H9 (cell line): ENCODE results near the gene RNF157. TPM values are rescaled to one million over a fixed set of nuclear protein-coding genes. Genes with fewer than 3 reads are reported as not detected.

Experiments
- DNase-seq: peaks from one replicate; pipeline ENCODE4 v3.0.0-alpha.2; 2017
- H2AFZ ChIP-seq: one replicate; pipeline ENCODE4 v1.6.1; 2013; ENCODE audit warnings: mild to moderate bottlenecking, low read length, control low read depth, moderate library complexity
- H2AK5ac ChIP-seq: 2 replicates; pipeline ENCODE4 v1.6.1; 2013; ENCODE audit warnings: low read length, control low read depth, mixed read lengths; ENCODE audit not compliant: insufficient read length
- H2BK120ac ChIP-seq: one replicate; pipeline ENCODE4 v1.6.1; 2013; ENCODE audit warnings: low read depth, mild to moderate bottlenecking, low read length, control low read depth, inconsistent platforms; ENCODE audit not compliant: poor library complexity, severe bottlenecking
- H2BK12ac ChIP-seq: 2 replicates; pipeline ENCODE4 v1.6.1; 2013; ENCODE audit warnings: low read length, control low read depth, mixed read lengths, low read depth; ENCODE audit not compliant: insufficient read length
- H2BK15ac ChIP-seq: 2 replicates; pipeline ENCODE4 v1.6.1; 2013; ENCODE audit warnings: low read depth, low read length, control low read depth
- H2BK20ac ChIP-seq: one replicate; pipeline ENCODE4 v1.6.1; 2013; ENCODE audit warnings: low read depth, mild to moderate bottlenecking, low read length, control low read depth, inconsistent platforms; ENCODE audit not compliant: poor library complexity, severe bottlenecking
- H2BK5ac ChIP-seq: 2 replicates; pipeline ENCODE4 v1.6.1; 2013; ENCODE audit warnings: low read length, control low read depth, mixed read lengths; ENCODE audit not compliant: insufficient read length
- H3K14ac ChIP-seq: 2 replicates; pipeline ENCODE4 v1.6.1; 2013; ENCODE audit warnings: low read length, control low read depth; ENCODE audit not compliant: insufficient read depth
- H3K18ac ChIP-seq: 2 replicates; pipeline ENCODE4 v1.6.1; 2013; ENCODE audit warnings: low read depth, mild to moderate bottlenecking, mixed read lengths, low read length, control low read depth; ENCODE audit not compliant: insufficient read length
- H3K23ac ChIP-seq: 2 replicates; pipeline ENCODE4 v1.6.1; 2013; ENCODE audit warnings: low read length, control low read depth, mixed read lengths, low read depth; ENCODE audit not compliant: insufficient read length
- H3K23me2 ChIP-seq: 2 replicates; pipeline ENCODE4 v1.6.1; 2013; ENCODE audit warnings: low read depth, mild to moderate bottlenecking, mixed read lengths, low read length, control low read depth; ENCODE audit not compliant: insufficient read length, poor library complexity, severe bottlenecking
- H3K27ac ChIP-seq: 2 replicates; pipeline ENCODE4 v1.5.1; 2013; ENCODE audit warnings: low read length, control low read depth, mixed read lengths, low read depth; ENCODE audit not compliant: insufficient read length
- H3K27me3 ChIP-seq: 2 replicates; pipeline ENCODE4 v1.6.1; 2013; ENCODE audit warnings: low read length, control low read depth, inconsistent platforms; ENCODE audit not compliant: insufficient read depth
- H3K4ac ChIP-seq: 2 replicates; pipeline ENCODE4 v1.6.1; 2013; ENCODE audit warnings: low read depth, mild to moderate bottlenecking, control low read depth, inconsistent platforms, low read length, moderate library complexity
- H3K4me1 ChIP-seq: 2 replicates; pipeline ENCODE4 v1.6.1; 2013; ENCODE audit warnings: low read length, control low read depth, inconsistent platforms; ENCODE audit not compliant: insufficient read depth
- H3K4me2 ChIP-seq: 2 replicates; pipeline ENCODE4 v1.6.1; 2013; ENCODE audit warnings: low read length, control low read depth, mixed read lengths; ENCODE audit not compliant: insufficient read length, insufficient read depth
- H3K56ac ChIP-seq: 2 replicates; pipeline ENCODE4 v1.6.1; 2013; ENCODE audit warnings: low read depth, mild to moderate bottlenecking, mixed read lengths, low read length, control low read depth; ENCODE audit not compliant: insufficient read length
- H3K79me1 ChIP-seq: 2 replicates; pipeline ENCODE4 v1.6.1; 2013; ENCODE audit warnings: low read depth, mild to moderate bottlenecking, moderate library complexity, low read length, control low read depth, inconsistent platforms; ENCODE audit not compliant: insufficient read depth, poor library complexity, severe bottlenecking
- H3K79me2 ChIP-seq: 2 replicates; pipeline ENCODE4 v1.6.1; 2013; ENCODE audit warnings: low read length, control low read depth, inconsistent platforms; ENCODE audit not compliant: insufficient read depth
- H3K9ac ChIP-seq: 2 replicates; pipeline ENCODE4 v1.6.1; 2013; ENCODE audit warnings: low read length, control low read depth, mixed read lengths; ENCODE audit not compliant: insufficient read length; ENCODE audit errors: extremely low read depth
- H3K9me3 ChIP-seq: one replicate; pipeline ENCODE4 v1.6.1; 2013; ENCODE audit warnings: low read depth, low read length, inconsistent platforms; ENCODE audit not compliant: control insufficient read depth
- H3T11ph ChIP-seq: one replicate; pipeline ENCODE4 v1.6.1; 2013; ENCODE audit warnings: mild to moderate bottlenecking, low read length, control low read depth, inconsistent platforms
- H4K20me1 ChIP-seq: one replicate; pipeline ENCODE4 v1.6.1; 2013; ENCODE audit not compliant: control insufficient read depth, insufficient read length, insufficient read depth
- H4K5ac ChIP-seq: 2 replicates; pipeline ENCODE4 v1.6.1; 2013; ENCODE audit warnings: low read depth, mild to moderate bottlenecking, mixed read lengths, low read length, control low read depth; ENCODE audit not compliant: insufficient read length
- H4K8ac ChIP-seq: replicated peaks from 2 replicates; pipeline ENCODE4 v1.6.1; 2013; ENCODE audit warnings: low read length, control low read depth, mixed read lengths, low read depth; ENCODE audit not compliant: insufficient read length
- H4K91ac ChIP-seq: 2 replicates; pipeline ENCODE4 v1.6.1; 2013; ENCODE audit warnings: low read depth, mild to moderate bottlenecking, moderate library complexity, mixed read lengths, low read length, control low read depth; ENCODE audit not compliant: insufficient read length
- H3K27ac Mint-ChIP-seq, 3 experiments: 2 replicates in 2 of 3; 3 replicates in 1 of 3; pipeline ENCODE4 v1.8.0; 2020 to 2021; ENCODE audit warnings: mixed read lengths in 3 of 3, mild to moderate bottlenecking in 1 of 3, moderate library complexity in 1 of 3
- H3K27me3 Mint-ChIP-seq: 2 replicates; pipeline ENCODE4 v1.8.0; 2021; ENCODE audit warnings: low read depth, mild to moderate bottlenecking, moderate library complexity, mixed read lengths
- H3K36me3 Mint-ChIP-seq, 3 experiments: 2 replicates in 2 of 3; 3 replicates in 1 of 3; pipeline ENCODE4 v1.8.0; 2020 to 2021; ENCODE audit warnings: low read depth in 3 of 3, mixed read lengths in 3 of 3; ENCODE audit not compliant: insufficient read depth in 1 of 3
- H3K4me1 Mint-ChIP-seq, 2 experiments: 2 replicates each; pipeline ENCODE4 v1.8.0; 2020; ENCODE audit warnings: mixed read lengths in 2 of 2
- H3K4me3 Mint-ChIP-seq, 2 experiments: 2 replicates in 1 of 2; 3 replicates in 1 of 2; pipeline ENCODE4 v1.8.0; 2020 to 2021; ENCODE audit warnings: mild to moderate bottlenecking in 2 of 2, mixed read lengths in 2 of 2, moderate library complexity in 1 of 2
- H3K9me3 Mint-ChIP-seq, 2 experiments: 2 replicates in 1 of 2; 3 replicates in 1 of 2; pipeline ENCODE4 v1.8.0; 2020; ENCODE audit warnings: mild to moderate bottlenecking in 2 of 2, mixed read lengths in 2 of 2, moderate library complexity in 1 of 2
- WGBS: extraction: QIAGEN DNeasy Blood & Tissue Kit; methylation state at CpG from one replicate; pipeline ENCODE4 v1.1.7; 2013; ENCODE audit warnings: missing lambda C conversion rate, low lambda C conversion rate, mixed read lengths; ENCODE audit not compliant: insufficient read length; ENCODE audit errors: extremely low coverage; 5-methylcytosine and 5-hydroxymethylcytosine counted together
- total RNA-seq: library from RNA; stranded (reverse); gene quantifications from 2 replicates; pipeline ENCODE4 v1.2.1, GENCODE V29; 2021
- TF ChIP-seq, protein P1 (sequence below): fragments of 200-600 bp; sonication (generic); conservative IDR thresholded peaks from 3 replicates; pipeline ENCODE4 v1.8.0; 2021; ENCODE audit warnings: antibody characterized with exemption, mild to moderate bottlenecking

Gene RNF157
- total RNA-seq, 1 experiment from 2014 or later = 9.9 TPM

- Histone ChIP-seq H4K20me1 (no peaks in the 10 kb centered on the region), H3K56ac (no peak overlapping the region), H4K91ac (no peak overlapping the region), H3K23me2 (no peaks in the 10 kb centered on the region), H2AFZ (no peak overlapping the region), H3K27me3 (no peaks in the 10 kb centered on the region), H3K9ac (no peak overlapping the region), H2BK20ac (no peak overlapping the region), H3K18ac (no peak overlapping the region), H3K4ac (no peak overlapping the region), H3K79me2 (no peaks in the 10 kb centered on the region), H3K14ac (no peak overlapping the region), H2BK5ac (no peak overlapping the region), H3K4me2 (no peak overlapping the region), H2AK5ac (no peak overlapping the region), H4K8ac (no peak overlapping the region), H3K4me1 (no peaks in the 10 kb centered on the region; the same call in 1 of the 2 replicates), H2BK12ac (no peak overlapping the region), H4K5ac (no peak overlapping the region), H3K79me1 (no peaks in the 10 kb centered on the region), H3K23ac (no peak overlapping the region), H3K27ac (no peak overlapping the region), H2BK15ac (no peak overlapping the region), H3T11ph (no peak overlapping the region), H2BK120ac (no peak overlapping the region), H3K9me3 (no peaks in the 10 kb centered on the region)
- Mint-ChIP-seq H3K27me3 (peaks cover 2% of the 10 kb centered on the region; the same call in 1 of the 2 replicates), H3K9me3 (no peaks in the 10 kb centered on the region), H3K27ac (0 out of 7 replicates have a peak overlapping the region, but pooled peaks of 1 of the 3 experiments have one; percentile 17), H3K4me1 (peaks cover 22 to 23% of the 10 kb centered on the region in 2 experiments), H3K4me3 (peak overlapping the region in 1 of 2 experiments; percentile 52; a peak in 1 of 5 replicates), H3K36me3 (no peaks in the 10 kb centered on the region)
- WGBS = no CpG with 5 or more reads among the region's 2 CpGs
- peak; percentile 50 for DNase-seq
- TF ChIP-seq, protein P1, sequence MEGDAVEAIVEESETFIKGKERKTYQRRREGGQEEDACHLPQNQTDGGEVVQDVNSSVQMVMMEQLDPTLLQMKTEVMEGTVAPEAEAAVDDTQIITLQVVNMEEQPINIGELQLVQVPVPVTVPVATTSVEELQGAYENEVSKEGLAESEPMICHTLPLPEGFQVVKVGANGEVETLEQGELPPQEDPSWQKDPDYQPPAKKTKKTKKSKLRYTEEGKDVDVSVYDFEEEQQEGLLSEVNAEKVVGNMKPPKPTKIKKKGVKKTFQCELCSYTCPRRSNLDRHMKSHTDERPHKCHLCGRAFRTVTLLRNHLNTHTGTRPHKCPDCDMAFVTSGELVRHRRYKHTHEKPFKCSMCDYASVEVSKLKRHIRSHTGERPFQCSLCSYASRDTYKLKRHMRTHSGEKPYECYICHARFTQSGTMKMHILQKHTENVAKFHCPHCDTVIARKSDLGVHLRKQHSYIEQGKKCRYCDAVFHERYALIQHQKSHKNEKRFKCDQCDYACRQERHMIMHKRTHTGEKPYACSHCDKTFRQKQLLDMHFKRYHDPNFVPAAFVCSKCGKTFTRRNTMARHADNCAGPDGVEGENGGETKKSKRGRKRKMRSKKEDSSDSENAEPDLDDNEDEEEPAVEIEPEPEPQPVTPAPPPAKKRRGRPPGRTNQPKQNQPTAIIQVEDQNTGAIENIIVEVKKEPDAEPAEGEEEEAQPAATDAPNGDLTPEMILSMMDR = no peak
These were observed 26.8 kb downstream of the RNF157 start for GRCh38 chr17:76213491-76213890.
